HK-2 (cell line): ENCODE results near the gene TARBP1.
"Not testable (repeated sequence)": the region's sequence is repeated elsewhere in the genome, so short reads cannot be mapped to it uniquely, and the experiment has no call there.

Source experiments
- DNase-seq: peaks from one replicate; pipeline ENCODE4 v3.0.0-alpha.2; 2018; ENCODE audit not compliant: unreplicated experiment

Gene TARBP1, protein sequence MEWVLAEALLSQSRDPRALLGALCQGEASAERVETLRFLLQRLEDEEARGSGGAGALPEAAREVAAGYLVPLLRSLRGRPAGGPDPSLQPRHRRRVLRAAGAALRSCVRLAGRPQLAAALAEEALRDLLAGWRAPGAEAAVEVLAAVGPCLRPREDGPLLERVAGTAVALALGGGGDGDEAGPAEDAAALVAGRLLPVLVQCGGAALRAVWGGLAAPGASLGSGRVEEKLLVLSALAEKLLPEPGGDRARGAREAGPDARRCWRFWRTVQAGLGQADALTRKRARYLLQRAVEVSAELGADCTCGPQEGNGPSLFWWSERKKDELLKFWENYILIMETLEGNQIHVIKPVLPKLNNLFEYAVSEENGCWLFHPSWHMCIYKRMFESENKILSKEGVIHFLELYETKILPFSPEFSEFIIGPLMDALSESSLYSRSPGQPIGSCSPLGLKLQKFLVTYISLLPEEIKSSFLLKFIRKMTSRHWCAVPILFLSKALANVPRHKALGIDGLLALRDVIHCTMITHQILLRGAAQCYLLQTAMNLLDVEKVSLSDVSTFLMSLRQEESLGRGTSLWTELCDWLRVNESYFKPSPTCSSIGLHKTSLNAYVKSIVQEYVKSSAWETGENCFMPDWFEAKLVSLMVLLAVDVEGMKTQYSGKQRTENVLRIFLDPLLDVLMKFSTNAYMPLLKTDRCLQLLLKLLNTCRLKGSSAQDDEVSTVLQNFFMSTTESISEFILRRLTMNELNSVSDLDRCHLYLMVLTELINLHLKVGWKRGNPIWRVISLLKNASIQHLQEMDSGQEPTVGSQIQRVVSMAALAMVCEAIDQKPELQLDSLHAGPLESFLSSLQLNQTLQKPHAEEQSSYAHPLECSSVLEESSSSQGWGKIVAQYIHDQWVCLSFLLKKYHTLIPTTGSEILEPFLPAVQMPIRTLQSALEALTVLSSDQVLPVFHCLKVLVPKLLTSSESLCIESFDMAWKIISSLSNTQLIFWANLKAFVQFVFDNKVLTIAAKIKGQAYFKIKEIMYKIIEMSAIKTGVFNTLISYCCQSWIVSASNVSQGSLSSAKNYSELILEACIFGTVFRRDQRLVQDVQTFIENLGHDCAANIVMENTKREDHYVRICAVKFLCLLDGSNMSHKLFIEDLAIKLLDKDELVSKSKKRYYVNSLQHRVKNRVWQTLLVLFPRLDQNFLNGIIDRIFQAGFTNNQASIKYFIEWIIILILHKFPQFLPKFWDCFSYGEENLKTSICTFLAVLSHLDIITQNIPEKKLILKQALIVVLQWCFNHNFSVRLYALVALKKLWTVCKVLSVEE (N-terminal part only)

DNA sequence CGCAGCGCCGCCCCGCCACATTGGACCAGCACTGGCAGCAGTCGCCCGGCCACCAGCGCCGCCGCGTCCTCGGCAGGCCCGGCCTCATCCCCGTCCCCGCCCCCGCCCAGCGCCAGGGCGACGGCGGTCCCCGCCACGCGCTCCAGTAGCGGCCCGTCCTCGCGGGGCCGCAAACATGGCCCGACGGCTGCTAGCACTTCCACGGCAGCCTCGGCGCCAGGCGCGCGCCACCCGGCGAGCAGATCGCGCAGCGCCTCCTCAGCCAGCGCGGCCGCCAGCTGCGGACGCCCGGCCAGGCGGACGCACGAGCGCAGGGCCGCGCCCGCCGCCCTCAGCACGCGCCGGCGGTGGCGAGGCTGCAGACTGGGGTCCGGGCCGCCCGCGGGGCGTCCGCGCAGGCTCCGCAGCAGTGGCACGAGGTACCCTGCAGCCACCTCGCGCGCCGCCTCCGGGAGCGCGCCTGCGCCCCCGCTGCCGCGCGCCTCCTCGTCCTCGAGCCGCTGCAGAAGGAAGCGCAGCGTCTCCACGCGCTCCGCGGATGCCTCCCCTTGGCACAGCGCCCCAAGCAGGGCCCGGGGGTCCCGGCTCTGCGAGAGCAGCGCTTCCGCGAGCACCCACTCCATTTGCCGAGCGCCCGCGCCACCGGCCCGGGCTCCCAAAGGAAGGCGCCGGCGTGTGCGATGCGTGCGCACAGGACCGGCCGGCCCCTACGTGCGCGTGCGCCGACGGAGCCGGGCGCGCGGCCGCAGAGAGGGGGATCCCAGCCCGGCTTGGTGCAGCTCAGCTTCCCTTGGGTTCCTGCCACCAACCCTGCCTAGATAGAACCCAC is at the start of gene TARBP1:
Gene TARBP1 (minus strand): TSS at position 699 of the 829 bp plus-strand sequence. CDS start 76 bp downstream, at position 623.
- DNase-seq, result peak; percentile 79

GRCh38 chr1:234528074-234528865 is 49.3 kb upstream of the TARBP1 start:
- no peak for DNase-seq

DNA sequence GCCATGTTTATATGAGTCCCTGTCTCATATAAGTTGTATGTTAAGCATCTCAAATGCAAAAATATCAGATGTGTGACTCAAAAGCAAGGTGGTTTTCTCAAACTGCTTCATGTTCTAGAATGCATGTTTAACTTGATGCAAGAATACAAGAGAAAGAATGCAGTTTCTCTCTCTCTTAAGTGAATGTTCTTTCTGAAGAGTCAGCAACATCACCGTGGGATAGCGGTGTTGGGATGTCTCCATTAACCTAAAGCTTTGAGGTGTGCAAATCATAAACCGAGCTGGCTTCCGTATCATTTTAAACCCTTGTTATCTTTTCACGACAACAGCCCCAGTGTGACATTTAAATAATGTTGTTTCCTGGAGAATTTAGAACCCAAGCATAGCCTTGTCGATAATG is 48.4 kb upstream of the TARBP1 start:
- DNase-seq, result no peak

DNA sequence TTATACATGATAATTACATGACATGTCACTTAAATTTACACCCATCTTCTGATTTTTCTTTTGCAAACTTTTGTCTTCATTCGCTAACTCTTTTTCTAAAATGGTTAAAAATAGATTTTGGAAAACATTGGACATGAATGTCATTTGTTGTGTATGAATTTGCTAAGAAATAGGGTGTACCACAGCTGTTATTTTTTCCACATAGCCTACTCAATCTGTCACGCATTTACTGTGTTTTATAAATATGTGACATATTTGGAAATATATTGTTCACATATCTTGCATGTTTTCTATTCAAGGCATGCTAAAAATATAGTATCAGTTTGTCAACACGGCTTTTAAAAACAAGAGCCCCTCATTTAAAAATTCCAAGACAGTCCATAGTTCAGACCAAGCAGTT is 47.9 kb upstream of the TARBP1 start:
- no peak for DNase-seq

GRCh38 chr1:234525099-234525799 is 46.3 kb upstream of the TARBP1 start:
- DNase-seq, result no peak

- DNase-seq, result no peak
Observed at GRCh38 chr1:234521836-234522235, 42.9 kb upstream of the TARBP1 start.

DNA sequence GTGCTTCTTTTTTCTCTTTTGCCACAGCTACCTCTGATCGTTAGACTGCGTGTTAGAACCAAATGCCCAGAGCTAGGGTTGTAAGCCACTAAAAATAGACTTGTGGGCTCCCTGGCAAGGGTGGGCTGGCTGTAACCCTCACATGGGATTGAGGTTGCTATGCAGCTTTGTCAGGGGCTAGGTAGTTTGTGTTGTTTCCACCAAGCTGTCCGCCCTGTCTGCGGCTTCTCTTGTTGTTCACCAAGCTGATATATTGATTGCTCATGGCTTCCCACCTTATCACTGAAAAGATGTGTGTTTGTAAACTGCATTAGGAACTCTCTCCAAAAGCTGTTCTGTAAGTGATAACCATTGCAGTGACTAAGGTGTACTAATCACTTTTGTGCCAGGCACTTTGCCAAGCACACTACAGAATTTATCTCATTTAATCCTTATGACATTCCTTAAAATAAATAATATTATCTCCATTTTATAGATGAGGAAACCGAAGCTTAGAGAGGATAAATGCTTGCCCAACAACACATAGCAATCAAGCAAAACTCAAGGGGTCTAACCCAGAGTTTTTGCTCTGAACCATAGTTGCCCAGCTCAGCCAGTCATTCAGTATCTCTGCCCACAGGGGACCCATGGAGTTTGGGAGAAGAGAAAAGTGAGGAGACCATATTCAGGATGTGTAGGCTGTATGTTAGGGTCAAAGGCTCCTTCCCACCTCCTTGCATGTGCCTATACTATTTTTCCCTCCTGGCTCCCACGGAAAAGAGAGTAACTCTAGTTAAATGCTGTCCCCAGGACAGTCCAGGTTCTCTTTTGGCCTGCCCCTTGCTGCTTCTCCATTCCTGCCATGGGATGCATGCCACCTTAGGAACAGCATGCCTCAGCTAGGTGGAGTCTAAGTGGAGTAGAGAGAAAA is 42.2 kb upstream of the TARBP1 start:
- DNase-seq, result no peak

DNA sequence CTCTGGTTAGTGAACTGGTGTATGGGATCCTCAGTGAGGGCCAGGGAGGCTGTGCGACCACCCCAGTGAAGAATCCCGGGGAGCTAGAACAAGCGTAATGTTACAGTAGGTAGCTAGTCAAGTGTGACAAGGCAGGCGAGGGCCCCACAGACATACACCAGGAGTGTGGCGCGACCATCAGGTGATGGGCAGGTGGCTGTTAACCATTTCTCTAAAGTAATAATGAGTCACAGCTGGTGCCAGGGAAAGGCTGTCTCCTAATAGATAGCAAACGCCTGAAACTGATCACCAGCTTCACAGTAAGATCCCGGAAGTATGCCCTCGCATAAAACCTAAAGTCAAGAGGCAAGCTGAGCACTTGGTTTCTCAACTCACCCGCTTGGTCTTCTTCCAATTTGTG is 40.5 kb upstream of the TARBP1 start:
- DNase-seq, result peak; percentile 65

DNA sequence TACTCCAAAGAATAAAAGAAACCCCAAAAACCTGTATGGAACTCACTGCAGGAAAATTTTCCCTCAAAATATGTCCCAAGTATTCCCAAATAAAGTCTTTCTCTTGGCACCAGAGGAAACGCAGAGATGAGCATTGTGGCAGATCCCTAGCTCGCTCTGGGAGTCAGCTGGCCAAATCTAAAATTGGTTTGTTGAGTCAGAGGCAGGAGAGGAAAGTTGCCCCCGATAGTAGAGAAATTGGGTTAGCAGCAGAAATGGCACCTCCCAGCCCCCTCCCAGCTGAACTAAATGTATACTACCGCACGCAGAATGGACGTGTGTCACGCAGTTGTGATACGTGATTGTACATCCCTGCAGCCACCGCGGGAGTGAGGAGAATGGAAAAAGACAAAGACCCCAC is 39.9 kb upstream of the TARBP1 start:
- DNase-seq, result no peak

GRCh38 chr1:234518086-234518485 is 39.1 kb upstream of the TARBP1 start:
- DNase-seq, result not testable (repeated sequence)

GRCh38 chr1:234517110-234517802 is 38.3 kb upstream of the TARBP1 start:
- DNase-seq, result no peak

- DNase-seq, result no peak
Observed at GRCh38 chr1:234515821-234516241, 36.9 kb upstream of the TARBP1 start.

DNA sequence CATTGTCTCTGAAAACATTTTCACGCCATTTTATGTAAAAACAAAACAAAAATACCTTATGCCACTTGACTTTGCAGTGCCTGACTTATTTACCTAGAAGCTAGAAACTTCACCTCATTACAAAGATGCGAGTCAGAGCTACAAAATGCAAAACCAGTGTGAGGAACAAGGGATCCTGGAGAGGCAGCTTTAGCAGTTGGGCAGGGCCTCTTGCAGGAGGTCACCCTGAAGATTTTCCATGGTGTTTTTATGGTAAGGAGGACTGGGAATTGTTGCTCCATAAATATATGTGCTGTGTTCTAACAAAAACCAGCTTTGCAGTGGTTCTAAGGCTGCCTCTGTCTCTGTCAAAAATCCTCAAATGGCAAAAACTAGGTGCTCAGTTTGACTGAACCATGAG is 36.4 kb upstream of the TARBP1 start:
- DNase-seq, result peak; percentile 45

GRCh38 chr1:234512451-234512861 is 33.5 kb upstream of the TARBP1 start:
- DNase-seq, result no peak

DNA sequence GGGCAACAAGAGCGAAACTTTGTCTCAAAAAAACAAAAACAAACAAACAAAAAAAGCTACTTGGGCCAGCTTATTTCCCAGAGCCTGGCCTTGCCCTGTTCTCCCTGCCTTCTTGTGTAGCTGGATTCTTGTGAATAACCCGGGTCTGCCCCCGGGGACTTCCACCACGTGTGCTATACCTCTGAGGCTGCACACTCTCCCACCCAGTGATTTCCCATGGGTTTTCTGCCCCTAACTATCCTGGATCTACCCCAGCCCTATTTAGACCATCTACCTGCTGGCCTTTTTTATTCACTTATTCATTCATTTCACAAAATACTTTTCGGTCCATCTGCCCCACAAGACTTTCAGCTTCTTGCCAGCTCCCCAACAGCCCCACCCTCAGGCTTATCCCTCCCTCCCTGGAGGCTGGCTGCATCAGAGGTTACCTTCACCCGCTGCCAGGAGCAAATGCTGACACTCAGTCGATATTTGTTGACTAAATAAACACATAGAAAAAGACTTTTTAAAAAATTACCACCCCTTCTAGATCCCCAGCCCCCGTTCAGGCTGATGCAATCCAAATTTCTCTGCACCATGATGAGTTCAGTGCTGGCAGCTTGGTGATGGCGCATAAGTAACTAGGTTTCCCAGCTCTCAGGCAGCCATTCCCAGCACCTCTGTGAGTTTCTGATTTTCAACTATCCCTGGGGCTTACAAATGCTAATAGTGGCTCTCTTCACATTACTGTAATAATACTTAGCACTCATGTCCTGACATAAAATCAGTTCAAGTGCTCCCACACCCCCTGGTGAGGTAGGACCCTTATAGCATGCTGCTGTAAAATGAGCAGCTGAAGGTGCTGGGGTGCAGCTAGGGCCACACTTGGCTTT is 30.7 kb upstream of the TARBP1 start:
- DNase-seq, result no peak

- no peak for DNase-seq
Observed at GRCh38 chr1:234507626-234508387, 28.8 kb upstream of the TARBP1 start.
